HepG2 (cell line): ENCODE measurements around the gene PRKAG1. TPM values are rescaled to one million over a fixed set of nuclear protein-coding genes. Genes with fewer than 3 reads are reported as not detected.

Experiments
- BORCS8-MEF2B ChIP-seq: sonication (generic); formaldehyde crosslinking; IDR thresholded peaks from 2 replicates; pipeline ENCODE4 v1.8.0; 2022; ENCODE audit warnings: mild to moderate bottlenecking, missing genetic modification reagents
- CBFB ChIP-seq: sonication (generic); formaldehyde crosslinking; IDR thresholded peaks from 2 replicates; pipeline ENCODE4 v1.4.0; 2020; ENCODE audit warnings: missing genetic modification reagents
- CREBL2 ChIP-seq: sonication (generic); formaldehyde crosslinking; IDR thresholded peaks from 2 replicates; pipeline ENCODE4 v1.8.1; 2023; ENCODE audit warnings: missing genetic modification reagents, mild to moderate bottlenecking, borderline replicate concordance
- CSRNP1 ChIP-seq: sonication (generic); formaldehyde crosslinking; IDR thresholded peaks from 2 replicates; pipeline ENCODE4 v1.8.1; 2023; ENCODE audit warnings: mild to moderate bottlenecking, missing genetic modification reagents
- DRAP1 ChIP-seq: IDR thresholded peaks from 2 replicates; pipeline ENCODE4 v1.6.1; 2016; ENCODE audit warnings: missing genetic modification reagents, missing compliant biosample characterization
- GRHL1 ChIP-seq: sonication (generic); formaldehyde crosslinking; conservative IDR thresholded peaks from 2 replicates; pipeline ENCODE4 v1.8.0; 2022; ENCODE audit warnings: missing genetic modification reagents
- GZF1 ChIP-seq: sonication (generic); formaldehyde crosslinking; IDR thresholded peaks from 2 replicates; pipeline ENCODE4 v1.5.1; 2020; ENCODE audit warnings: mild to moderate bottlenecking, missing genetic modification reagents
- IRF2 ChIP-seq: IDR thresholded peaks from 2 replicates; pipeline ENCODE4 v1.6.1; 2018; ENCODE audit warnings: missing genetic modification reagents, missing compliant biosample characterization
- KDM5B ChIP-seq: sonication (generic); formaldehyde crosslinking; IDR thresholded peaks from 2 replicates; pipeline ENCODE4 v1.4.0; 2020; ENCODE audit warnings: missing genetic modification reagents, mild to moderate bottlenecking, borderline replicate concordance
- MIER2 ChIP-seq: IDR thresholded peaks from 2 replicates; pipeline ENCODE4 v1.6.1; 2016; ENCODE audit warnings: missing biosample characterization, missing genetic modification reagents
- NKX3-1 ChIP-seq: sonication (generic); formaldehyde crosslinking; IDR thresholded peaks from 2 replicates; pipeline ENCODE4 v1.5.0; 2020; ENCODE audit warnings: missing genetic modification reagents
- NR2C2 ChIP-seq: sonication (generic); formaldehyde crosslinking; IDR thresholded peaks from 2 replicates; pipeline ENCODE4 v1.4.0; 2020; ENCODE audit warnings: missing genetic modification reagents, mild to moderate bottlenecking, moderate library complexity, borderline replicate concordance
- NR2F6 ChIP-seq, 2 experiments: IDR thresholded peaks; 2 replicates each; pipeline ENCODE4 v1.6.1; 2016; ENCODE audit warnings: antibody characterized with exemption in 1 of 2, mild to moderate bottlenecking in 1 of 2
- PREB ChIP-seq: sonication (generic); formaldehyde crosslinking; IDR thresholded peaks from 2 replicates; pipeline ENCODE4 v1.4.0; 2020; ENCODE audit warnings: missing genetic modification reagents
- RARA ChIP-seq: IDR thresholded peaks from 2 replicates; pipeline ENCODE4 v1.6.1; 2016; ENCODE audit warnings: missing genetic modification reagents, missing compliant biosample characterization
- SRSF1 ChIP-seq: fragments of 200-400 bp; formaldehyde crosslinking; optimal IDR thresholded peaks from 2 replicates; pipeline ENCODE3; 2017; ENCODE audit warnings: mild to moderate bottlenecking, low read depth, low read length, moderate library complexity
- STAG1 ChIP-seq: sonication (generic); formaldehyde crosslinking; IDR thresholded peaks from 2 replicates; pipeline ENCODE4 v1.4.0; 2020; ENCODE audit warnings: missing genetic modification reagents
- ZBTB21 ChIP-seq: sonication (generic); formaldehyde crosslinking; IDR thresholded peaks from 2 replicates; pipeline ENCODE4 v1.4.0; 2020; ENCODE audit warnings: missing genetic modification reagents
- ZKSCAN1 ChIP-seq: fragments of 150-350 bp; IDR thresholded peaks from 2 replicates; pipeline ENCODE4 v1.6.1; 2014; ENCODE audit warnings: low read length
- ZMAT3 ChIP-seq: sonication (generic); formaldehyde crosslinking; conservative IDR thresholded peaks from 2 replicates; pipeline ENCODE4 v1.7.0; 2021; ENCODE audit warnings: missing genetic modification reagents
- ZNF235 ChIP-seq: sonication (generic); formaldehyde crosslinking; IDR thresholded peaks from 2 replicates; pipeline ENCODE4 v1.8.1; 2023; ENCODE audit warnings: mild to moderate bottlenecking, missing genetic modification reagents, borderline replicate concordance
- ZNF3 ChIP-seq: IDR thresholded peaks from 2 replicates; pipeline ENCODE4 v1.7.0; 2017; ENCODE audit warnings: inconsistent platforms
- ZNF607 ChIP-seq: sonication (generic); formaldehyde crosslinking; IDR thresholded peaks from 2 replicates; pipeline ENCODE4 v1.5.1; 2020; ENCODE audit warnings: missing genetic modification reagents, mild to moderate bottlenecking, borderline replicate concordance
- ZNF7 ChIP-seq: IDR thresholded peaks from 2 replicates; pipeline ENCODE4 v1.6.1; 2016; ENCODE audit warnings: missing biosample characterization, missing genetic modification reagents
- ZSCAN31 ChIP-seq: sonication (generic); formaldehyde crosslinking; IDR thresholded peaks from 2 replicates; pipeline ENCODE4 v1.5.0; 2020; ENCODE audit warnings: low read depth, mild to moderate bottlenecking, missing genetic modification reagents
- polyA plus RNA-seq, 8 experiments: library from polyadenylated mRNA; depleted of rRNA in 3 of 8; stranded (reverse) in 7 of 8; unstranded in 1 of 8; fragments of >200 nt; fragmentation: Illumina TruSeq in 4 of 8; extraction: Trizol in 4 of 8; gene quantifications; 2 replicates each; pipeline versions ENCODE4 v1.2.1 to v1.2.3, GENCODE V29; 2011 to 2016; ENCODE audit warnings: low read depth in 4 of 8, missing spikeins in 1 of 8, mixed read lengths in 1 of 8; ENCODE audit not compliant: insufficient read depth in 1 of 8
- total RNA-seq, 5 experiments: library from RNA; depleted of rRNA; stranded (reverse); fragments of >200 nt; fragmentation: Illumina TruSeq; extraction: Trizol; gene quantifications; 2 replicates each; pipeline ENCODE4 v1.2.3, GENCODE V29; 2016; ENCODE audit warnings: low read depth in 1 of 5

The PRKAG1 gene
- total and polyA plus RNA-seq, 2 of the 13 experiments (the other 11 are each of a cell fraction or from before 2014, with no cell fraction given), result 26.1 to 32.8 TPM

GRCh38 chr12:49018261-49019119 lies at the start of gene PRKAG1 (continued):
- TF ChIP-seq ZNF3 (CRISPR knock-in tag), result no peak
- peak; percentile 82; the same call in 1 of the 2 replicates for TF ChIP-seq IRF2
- peak; percentile 73; the same call in 1 of the 2 replicates for TF ChIP-seq DRAP1 (CRISPR knock-in tag)
- TF ChIP-seq ZSCAN31 (CRISPR knock-in tag), result 0 out of 2 replicates have a peak, but pooled peaks have one; percentile 44
- no peak for TF ChIP-seq CREBL2 (CRISPR knock-in tag)
- TF ChIP-seq CSRNP1 (CRISPR knock-in tag), result peak; percentile 61; the same call in 1 of the 2 replicates
- peak; percentile 66; the same call in 1 of the 2 replicates for TF ChIP-seq ZNF235 (CRISPR knock-in tag)
- no peak for TF ChIP-seq ZNF7 (CRISPR knock-in tag)
- 0 out of 2 replicates have a peak, but pooled peaks have one; percentile 8 for TF ChIP-seq STAG1 (CRISPR knock-in tag)
- peak; percentile 51; the same call in 1 of the 2 replicates for TF ChIP-seq NR2C2
- TF ChIP-seq GRHL1 (CRISPR knock-in tag), result no peak
- TF ChIP-seq ZKSCAN1, result no peak
- 0 out of 2 replicates have a peak, but pooled peaks have one; percentile 14 for TF ChIP-seq MIER2 (CRISPR knock-in tag)
- TF ChIP-seq KDM5B (CRISPR knock-in tag), result peak; percentile 91
- TF ChIP-seq CBFB (CRISPR knock-in tag), result peak; percentile 62; the same call in 1 of the 2 replicates
- peak; percentile 68; the same call in 1 of the 2 replicates for TF ChIP-seq BORCS8-MEF2B (CRISPR knock-in tag)
- 0 out of 2 replicates have a peak, but pooled peaks have one; percentile 9 for TF ChIP-seq RARA
- TF ChIP-seq ZMAT3 (CRISPR knock-in tag), result 0 out of 2 replicates have a peak, but pooled peaks have one; percentile 26
- TF ChIP-seq ZNF607 (CRISPR knock-in tag), result peak; percentile 76; the same call in 1 of the 2 replicates
- no peak for TF ChIP-seq NR2F6 (IDR thresholded peaks at IDR 0.05)
- TF ChIP-seq NR2F6 (CRISPR knock-in tag; IDR thresholded peaks at IDR 0.05), result peak; percentile 36; the same call in 1 of the 2 replicates
- no peak for TF ChIP-seq PREB (CRISPR knock-in tag)
- TF ChIP-seq GZF1 (CRISPR knock-in tag), result no peak; the same call in 1 of the 2 replicates
- peak; percentile 89 for TF ChIP-seq ZBTB21 (CRISPR knock-in tag)
- TF ChIP-seq SRSF1, result peak; percentile 93
- TF ChIP-seq NKX3-1, result peak; percentile 15; the same call in 1 of the 2 replicates
